ENCODE data around the gene IFT43.

- TF ChIP-seq, protein P1, sequence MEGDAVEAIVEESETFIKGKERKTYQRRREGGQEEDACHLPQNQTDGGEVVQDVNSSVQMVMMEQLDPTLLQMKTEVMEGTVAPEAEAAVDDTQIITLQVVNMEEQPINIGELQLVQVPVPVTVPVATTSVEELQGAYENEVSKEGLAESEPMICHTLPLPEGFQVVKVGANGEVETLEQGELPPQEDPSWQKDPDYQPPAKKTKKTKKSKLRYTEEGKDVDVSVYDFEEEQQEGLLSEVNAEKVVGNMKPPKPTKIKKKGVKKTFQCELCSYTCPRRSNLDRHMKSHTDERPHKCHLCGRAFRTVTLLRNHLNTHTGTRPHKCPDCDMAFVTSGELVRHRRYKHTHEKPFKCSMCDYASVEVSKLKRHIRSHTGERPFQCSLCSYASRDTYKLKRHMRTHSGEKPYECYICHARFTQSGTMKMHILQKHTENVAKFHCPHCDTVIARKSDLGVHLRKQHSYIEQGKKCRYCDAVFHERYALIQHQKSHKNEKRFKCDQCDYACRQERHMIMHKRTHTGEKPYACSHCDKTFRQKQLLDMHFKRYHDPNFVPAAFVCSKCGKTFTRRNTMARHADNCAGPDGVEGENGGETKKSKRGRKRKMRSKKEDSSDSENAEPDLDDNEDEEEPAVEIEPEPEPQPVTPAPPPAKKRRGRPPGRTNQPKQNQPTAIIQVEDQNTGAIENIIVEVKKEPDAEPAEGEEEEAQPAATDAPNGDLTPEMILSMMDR (IDR thresholded peaks at IDR 0.05) = peak; percentile 38
- no peak for TF ChIP-seq EZH2 (IDR thresholded peaks at IDR 0.05)
Observed at GRCh38 chr14:76101391-76102379, 116.1 kb downstream of the IFT43 start.

Measured in neural progenitor cell (in vitro differentiated cells).